HG03159 (cell line): ENCODE results near the gene ATG2A.
"Not testable (repeated sequence)": the region's sequence is repeated elsewhere in the genome, so short reads cannot be mapped to it uniquely, and the experiment has no call there.

Source experiments
- ATAC-seq: cut with Tn5 transposase; IDR thresholded peaks from one replicate; pipeline ENCODE4 v1.9.1; 2021; ENCODE audit warnings: mild to moderate bottlenecking, moderate library complexity; ENCODE audit not compliant: unreplicated experiment

Gene ATG2A

GRCh38 chr11:64857485-64857884 lies 59.5 kb downstream of the ATG2A start:
- no peak for ATAC-seq

GRCh38 chr11:64856382-64857227 lies 60.4 kb downstream of the ATG2A start:
- ATAC-seq, result no peak

GRCh38 chr11:64855596-64856304 lies 61.3 kb downstream of the ATG2A start:
- no peak for ATAC-seq

- ATAC-seq, result no peak
Measured at GRCh38 chr11:64854534-64855502, 62.2 kb downstream of the ATG2A start.

GRCh38 chr11:64854157-64854533 lies 62.9 kb downstream of the ATG2A start:
- no peak for ATAC-seq

GRCh38 chr11:64853709-64854108 lies 63.3 kb downstream of the ATG2A start:
- ATAC-seq, result no peak

GRCh38 chr11:64852804-64853509 lies 64.1 kb downstream of the ATG2A start:
- no peak for ATAC-seq

GRCh38 chr11:64851831-64852351 lies 65.1 kb downstream of the ATG2A start:
- ATAC-seq, result no peak

GRCh38 chr11:64850979-64851567 lies 65.9 kb downstream of the ATG2A start:
- ATAC-seq, result peak; percentile 57

GRCh38 chr11:64849598-64850356 lies 67.2 kb downstream of the ATG2A start:
- no peak for ATAC-seq

- ATAC-seq, result no peak
Measured at GRCh38 chr11:64848826-64849597, 68.0 kb downstream of the ATG2A start.

GRCh38 chr11:64848214-64848825 lies 68.7 kb downstream of the ATG2A start:
- no peak for ATAC-seq

- ATAC-seq, result no peak
Measured at GRCh38 chr11:64846998-64847666, 69.9 kb downstream of the ATG2A start.

- not testable (repeated sequence) for ATAC-seq
Measured at GRCh38 chr11:64845776-64846129, 71.3 kb downstream of the ATG2A start.

- ATAC-seq, result no peak
Measured at GRCh38 chr11:64845129-64845775, 71.8 kb downstream of the ATG2A start.
